KOPT-K1 (cell line): Measurements from ENCODE around the gene STX8.

Experiments used
- H3K27ac ChIP-seq: fragments of 200-600 bp; sonication (generic); 2 replicates; pipeline ENCODE4 v1.5.1; 2016; ENCODE audit warnings: antibody characterized with exemption, mild to moderate bottlenecking, low read depth, low read length; ENCODE audit not compliant: poor library complexity, severe bottlenecking
- H3K36me3 ChIP-seq: fragments of 200-600 bp; sonication (generic); 2 replicates; pipeline ENCODE4 v1.5.1; 2017; ENCODE audit warnings: antibody characterized with exemption, mild to moderate bottlenecking, low read length, moderate library complexity; ENCODE audit not compliant: insufficient read depth
- H3K9me3 ChIP-seq: fragments of 200-600 bp; sonication (generic); 2 replicates; pipeline ENCODE4 v1.5.1; 2017; ENCODE audit warnings: antibody characterized with exemption, low read length, mild to moderate bottlenecking; ENCODE audit not compliant: insufficient read depth, poor library complexity, severe bottlenecking

The STX8 gene

DNA sequence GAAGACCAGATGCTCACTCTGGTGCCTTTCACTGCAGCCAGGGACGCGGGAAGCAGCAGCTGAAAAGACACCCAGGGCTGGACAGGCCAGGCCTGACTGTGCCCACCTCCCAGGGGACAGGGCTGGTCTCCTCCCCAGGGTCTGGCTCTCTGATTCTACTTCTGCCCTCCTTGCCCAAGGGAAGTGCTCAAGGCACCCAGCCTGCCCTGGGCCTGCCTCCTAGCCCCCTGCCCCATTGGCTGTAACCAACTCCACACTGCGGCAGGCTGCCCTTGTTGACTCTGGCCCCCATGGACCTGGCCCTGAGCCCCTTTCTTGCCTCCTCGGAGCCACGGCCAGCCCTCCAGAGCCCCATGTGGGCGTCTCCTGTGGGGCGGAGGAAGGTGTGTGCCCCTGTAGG lies 341.9 kb downstream of the STX8 start:
- Histone ChIP-seq H3K9me3 (no peaks in the 10 kb centered on the region), H3K36me3 (no peaks in the 10 kb centered on the region), H3K27ac (no peak overlapping the region)

DNA sequence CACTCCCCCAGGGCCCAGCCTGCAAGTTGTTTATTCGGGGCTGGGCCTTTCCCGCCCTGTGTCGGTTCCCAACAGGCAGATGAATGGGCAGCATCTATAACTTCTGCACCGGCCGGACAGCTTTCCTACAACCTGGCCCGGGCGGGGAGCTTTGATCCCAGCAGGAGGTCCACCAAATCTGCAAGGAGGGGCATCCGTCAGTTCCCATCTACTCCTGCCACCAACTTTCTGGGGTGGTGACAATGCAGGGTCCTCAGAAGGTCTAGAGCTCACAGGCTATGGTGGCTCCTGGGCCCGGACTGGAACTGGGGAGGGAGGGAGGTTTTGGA lies 342.4 kb downstream of the STX8 start:
- H3K27ac ChIP-seq, result no peak overlapping the region
- H3K36me3 ChIP-seq, result no peaks in the 10 kb centered on the region
- H3K9me3 ChIP-seq, result no peaks in the 10 kb centered on the region

DNA sequence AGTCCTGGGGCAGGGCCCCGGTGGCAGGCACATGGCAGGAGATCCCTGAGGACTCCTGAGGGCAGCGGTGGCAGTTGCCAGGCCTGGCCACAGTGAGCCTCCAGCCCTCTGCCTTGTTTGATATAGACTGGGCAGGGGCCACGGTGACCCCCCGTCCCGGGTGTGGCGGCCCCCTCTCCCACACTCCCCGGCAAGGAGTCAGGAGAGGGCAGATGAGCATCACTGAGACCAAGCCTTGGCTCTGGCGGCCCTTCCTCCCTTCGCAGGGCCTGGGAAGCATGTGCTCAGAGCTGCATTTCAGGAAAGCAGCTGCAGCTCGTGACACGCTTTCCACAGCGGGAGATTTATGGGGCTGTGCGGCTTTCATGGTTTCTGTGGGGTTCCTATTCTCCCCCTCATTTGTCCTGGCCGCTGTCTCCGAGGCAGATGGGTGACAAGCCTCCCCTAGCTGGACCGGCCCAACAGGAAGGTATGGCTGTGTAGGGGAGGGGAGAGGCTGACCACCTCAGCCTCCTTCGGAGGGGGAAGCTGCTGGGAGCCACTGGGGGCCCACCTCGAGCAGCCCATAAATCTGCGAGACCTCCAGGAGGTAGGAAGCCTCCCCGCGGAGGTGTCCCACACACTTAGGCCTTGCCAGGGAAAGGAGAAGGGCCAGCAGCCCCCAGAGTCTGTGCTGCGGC lies 342.9 kb downstream of the STX8 start:
- no peak overlapping the region for H3K27ac ChIP-seq

DNA sequence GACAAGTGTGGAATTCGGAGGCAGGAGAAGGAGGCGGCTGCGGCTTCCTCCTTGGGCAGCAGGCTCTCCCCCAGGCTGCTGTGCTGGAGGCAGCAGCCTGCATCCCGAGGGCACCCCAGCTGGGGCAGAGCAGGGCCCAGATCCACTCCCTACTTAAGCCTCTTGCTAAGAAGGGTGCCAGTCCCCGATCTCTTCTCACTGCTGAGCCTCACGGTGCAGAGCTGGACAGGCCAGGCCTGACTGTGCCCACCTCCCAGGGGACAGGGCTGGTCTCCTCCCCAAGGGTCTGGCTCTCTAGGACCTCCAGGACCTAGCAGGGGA lies 343.5 kb downstream of the STX8 start:
- no peaks in the 10 kb centered on the region for H3K36me3 ChIP-seq
- H3K27ac ChIP-seq, result no peak overlapping the region
- H3K9me3 ChIP-seq, result no peaks in the 10 kb centered on the region

More for the DNA sequence above, 342.9 kb downstream of the STX8 start:
- Histone ChIP-seq H3K36me3 (no peaks in the 10 kb centered on the region), H3K9me3 (no peaks in the 10 kb centered on the region)

DNA sequence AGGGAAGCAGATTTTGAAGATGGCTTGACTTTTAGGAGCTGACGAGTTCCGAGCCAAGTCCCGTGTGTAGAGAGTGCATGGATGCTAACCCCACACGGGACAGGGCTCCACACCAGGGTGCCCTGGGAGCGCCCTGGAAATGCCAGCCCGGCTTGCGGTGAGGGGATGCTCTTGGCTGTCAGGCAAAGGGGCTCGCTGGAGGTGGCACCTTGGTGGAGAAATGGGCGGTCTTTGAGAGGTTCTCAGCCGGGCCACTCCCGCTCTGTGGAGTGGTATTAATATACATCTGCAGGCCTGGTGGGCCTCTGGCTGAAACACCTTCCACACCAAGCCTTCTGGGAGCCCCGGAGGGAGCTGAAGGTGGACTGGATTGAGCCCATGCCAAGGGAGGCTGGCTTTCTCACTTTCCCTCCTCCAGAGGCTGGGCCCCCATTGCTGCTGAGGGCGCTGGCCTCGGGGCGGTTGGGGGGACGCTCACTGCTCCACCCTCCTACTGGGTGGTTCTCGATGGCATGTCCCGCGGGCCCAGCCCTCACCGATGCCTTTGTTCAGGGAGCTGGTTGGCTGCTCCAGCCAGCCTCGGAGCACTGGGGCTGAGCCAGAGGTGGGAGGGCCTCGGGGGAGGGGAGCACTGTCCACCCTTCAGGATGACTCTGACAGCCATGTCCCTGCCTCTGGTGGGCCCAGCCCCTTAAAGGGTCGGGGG lies 344.0 kb downstream of the STX8 start:
- H3K9me3 ChIP-seq, result no peaks in the 10 kb centered on the region
- H3K27ac ChIP-seq, result no peak overlapping the region
- no peaks in the 10 kb centered on the region for H3K36me3 ChIP-seq

DNA sequence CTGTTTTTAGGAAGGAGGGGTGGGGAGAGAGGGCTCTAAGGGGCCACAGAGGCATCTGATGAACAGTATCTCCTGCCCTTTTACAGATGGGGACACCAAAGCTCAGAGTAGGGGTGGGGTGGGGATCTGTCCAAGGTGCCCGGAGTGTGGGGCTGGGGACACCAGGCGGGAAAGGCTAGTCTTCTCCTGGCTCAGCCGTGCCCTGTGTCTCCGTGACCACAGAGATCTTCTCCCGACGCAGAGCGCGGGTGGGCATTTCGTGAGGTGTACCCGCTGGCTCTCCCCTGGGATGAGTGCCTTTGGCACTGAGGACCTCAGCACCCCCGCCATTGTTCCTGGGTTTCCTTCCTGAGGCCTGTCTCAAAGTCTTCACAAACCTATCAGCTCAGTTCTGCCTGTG lies 344.8 kb downstream of the STX8 start:
- Histone ChIP-seq H3K27ac (no peak overlapping the region), H3K36me3 (no peaks in the 10 kb centered on the region), H3K9me3 (no peaks in the 10 kb centered on the region)

DNA sequence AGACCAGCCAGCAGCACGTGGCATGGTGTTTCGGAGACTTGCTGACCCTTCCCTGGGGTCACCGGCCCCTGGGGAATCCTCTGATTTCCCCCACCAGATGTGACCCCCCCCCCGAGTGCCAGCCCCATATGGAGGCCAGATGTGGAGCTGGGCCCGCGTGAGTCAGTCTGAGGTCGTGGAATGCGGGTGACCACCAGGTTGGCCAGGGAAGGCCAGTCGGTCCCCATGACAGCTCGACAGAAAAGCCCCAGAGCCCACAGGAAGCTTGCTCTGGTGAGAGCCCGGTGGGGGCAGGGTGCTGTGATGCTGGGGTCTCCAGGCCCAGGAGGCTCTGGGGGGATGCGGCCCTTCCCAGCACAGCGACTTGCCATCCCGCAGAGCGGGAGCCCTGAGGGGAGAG lies 345.3 kb downstream of the STX8 start:
- Histone ChIP-seq H3K9me3 (no peaks in the 10 kb centered on the region), H3K27ac (no peak overlapping the region), H3K36me3 (no peaks in the 10 kb centered on the region)

DNA sequence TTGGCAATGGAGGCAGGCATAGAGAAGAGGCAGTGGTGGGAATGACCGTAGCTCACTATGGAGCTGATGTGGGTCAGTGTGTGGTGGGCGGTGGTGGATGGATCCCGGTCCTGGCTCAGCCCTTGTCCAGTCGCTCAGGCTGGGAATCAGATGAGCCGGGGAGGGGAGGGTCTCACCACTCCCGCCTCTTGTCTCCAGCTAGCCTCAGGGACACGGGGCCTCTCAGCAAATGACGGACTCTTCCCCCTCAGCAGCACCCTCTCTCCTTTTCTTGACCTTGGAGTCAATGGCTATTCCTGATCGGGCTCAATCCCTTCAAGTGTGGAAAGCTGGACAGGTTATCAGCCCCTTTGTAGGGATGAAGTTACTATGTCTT lies 345.8 kb downstream of the STX8 start:
- Histone ChIP-seq H3K27ac (no peak overlapping the region), H3K36me3 (no peaks in the 10 kb centered on the region), H3K9me3 (no peaks in the 10 kb centered on the region)

DNA sequence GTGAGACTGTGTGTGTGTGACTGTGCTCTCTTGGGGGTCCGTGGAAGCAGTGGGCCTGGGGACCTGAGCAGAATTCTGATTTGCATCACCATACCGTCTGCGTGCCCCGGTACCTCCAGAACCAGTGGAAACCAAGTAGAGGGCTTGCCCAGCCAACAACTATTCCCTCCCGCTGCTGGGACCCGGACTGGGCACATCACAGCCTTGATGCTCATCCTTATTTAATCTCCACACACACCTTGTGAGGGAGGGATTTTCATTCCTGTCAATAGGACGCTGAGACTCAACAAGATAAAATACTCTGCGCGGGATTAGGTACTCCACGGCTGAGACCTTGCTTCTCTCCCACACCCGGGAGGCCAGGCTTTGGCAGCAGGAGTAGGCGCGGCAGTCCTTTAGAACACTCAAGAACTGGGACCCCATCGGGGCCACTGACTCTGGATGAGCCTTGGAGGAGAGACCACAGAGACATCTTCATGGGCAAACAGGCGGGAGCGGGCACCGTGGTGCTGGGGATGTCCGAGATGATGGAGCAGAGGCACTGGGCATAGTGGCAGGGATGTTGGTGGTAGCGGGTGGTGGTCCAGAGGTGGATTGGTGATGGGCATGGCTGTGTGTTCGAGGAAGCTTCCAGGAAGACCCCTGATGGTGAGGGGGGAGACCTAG lies 346.3 kb downstream of the STX8 start:
- H3K27ac ChIP-seq, result no peak overlapping the region

DNA sequence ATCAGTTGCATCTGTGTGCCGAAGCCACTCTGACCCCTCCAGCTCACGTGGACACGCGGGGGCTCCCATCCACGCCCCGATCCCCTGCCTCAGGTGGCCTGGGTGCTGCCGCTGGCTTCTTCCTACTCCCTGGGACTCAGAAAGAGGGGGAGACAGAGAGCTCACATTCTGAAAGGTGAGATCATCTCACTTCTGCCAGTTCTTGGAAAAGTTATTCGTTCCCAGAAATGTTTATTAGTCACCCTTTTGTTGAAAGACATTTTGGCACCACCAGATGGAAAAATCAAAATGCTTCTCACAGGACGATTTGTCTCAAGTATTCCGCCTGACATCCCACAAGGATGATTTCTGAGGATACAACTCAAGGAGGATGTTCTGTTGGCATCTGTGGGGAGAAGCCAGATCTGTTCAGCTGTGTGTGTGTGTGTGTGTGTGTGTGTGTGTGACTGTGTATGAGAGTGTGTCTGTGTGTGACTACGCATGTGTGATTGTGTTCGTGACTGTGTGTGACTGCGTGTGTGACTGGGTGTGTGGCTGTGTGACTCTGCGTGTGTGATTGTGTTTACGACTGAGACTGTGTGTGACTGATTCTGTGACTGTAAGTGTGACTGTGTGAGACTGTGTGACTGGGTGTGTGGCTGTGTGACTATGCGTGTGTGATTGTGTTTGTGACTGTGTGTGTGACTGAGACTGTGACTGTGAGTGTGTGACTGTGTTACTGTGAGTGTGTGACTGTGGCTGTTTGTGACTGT lies 347.0 kb downstream of the STX8 start:
- H3K27ac ChIP-seq, result no peak overlapping the region
- H3K9me3 ChIP-seq, result no peaks in the 10 kb centered on the region
- H3K36me3 ChIP-seq, result no peaks in the 10 kb centered on the region

More for the DNA sequence above, 346.3 kb downstream of the STX8 start:
- no peaks in the 10 kb centered on the region for H3K9me3 ChIP-seq
- H3K36me3 ChIP-seq, result no peaks in the 10 kb centered on the region

DNA sequence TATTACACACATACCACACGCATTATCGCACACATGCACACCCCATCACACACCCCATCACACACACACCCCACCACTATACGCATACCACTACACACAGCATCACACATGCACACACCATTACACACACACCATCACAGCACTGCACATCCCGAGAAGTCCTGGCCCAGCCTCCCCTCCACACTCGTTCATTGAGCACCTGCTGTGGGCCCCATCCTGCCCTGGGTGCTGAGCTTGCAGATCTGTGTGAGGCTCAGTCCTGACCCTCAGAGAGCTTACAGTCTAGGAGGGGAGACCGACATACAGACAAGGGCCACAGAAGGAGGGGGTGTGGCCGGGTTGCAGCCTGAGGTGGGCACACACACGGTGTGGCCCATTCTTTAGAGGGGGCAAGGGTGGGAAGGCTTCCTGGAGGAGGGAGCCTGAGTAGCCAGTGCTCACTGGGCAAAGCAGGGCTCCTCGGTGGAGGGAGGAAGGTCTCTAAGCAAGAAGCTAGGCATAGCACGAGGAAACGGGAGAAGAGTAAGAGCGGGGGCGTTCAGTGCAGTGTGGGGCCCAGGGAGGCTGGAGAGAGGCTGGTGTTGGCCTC lies 347.7 kb downstream of the STX8 start:
- no peaks in the 10 kb centered on the region for H3K9me3 ChIP-seq
- no peak overlapping the region for H3K27ac ChIP-seq
- no peaks in the 10 kb centered on the region for H3K36me3 ChIP-seq

DNA sequence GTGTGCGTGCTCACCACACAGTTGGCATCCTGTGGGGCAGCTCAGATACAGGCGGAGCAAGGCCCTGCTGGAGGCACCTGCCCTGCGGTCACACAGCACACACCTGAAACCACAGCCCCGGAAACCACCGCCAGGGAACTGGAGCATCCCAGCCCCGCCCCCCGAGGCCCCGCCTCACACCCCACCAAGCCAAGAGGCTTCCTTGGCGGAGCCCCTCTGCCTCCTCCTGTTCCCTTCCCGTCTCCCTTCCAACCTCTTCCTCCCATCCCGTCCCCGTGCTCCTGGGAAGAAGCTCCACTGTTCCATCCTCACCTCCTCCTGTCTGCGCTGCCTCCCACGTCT lies 348.9 kb downstream of the STX8 start:
- no peak overlapping the region for H3K27ac ChIP-seq
- no peaks in the 10 kb centered on the region for H3K9me3 ChIP-seq
- H3K36me3 ChIP-seq, result no peaks in the 10 kb centered on the region

DNA sequence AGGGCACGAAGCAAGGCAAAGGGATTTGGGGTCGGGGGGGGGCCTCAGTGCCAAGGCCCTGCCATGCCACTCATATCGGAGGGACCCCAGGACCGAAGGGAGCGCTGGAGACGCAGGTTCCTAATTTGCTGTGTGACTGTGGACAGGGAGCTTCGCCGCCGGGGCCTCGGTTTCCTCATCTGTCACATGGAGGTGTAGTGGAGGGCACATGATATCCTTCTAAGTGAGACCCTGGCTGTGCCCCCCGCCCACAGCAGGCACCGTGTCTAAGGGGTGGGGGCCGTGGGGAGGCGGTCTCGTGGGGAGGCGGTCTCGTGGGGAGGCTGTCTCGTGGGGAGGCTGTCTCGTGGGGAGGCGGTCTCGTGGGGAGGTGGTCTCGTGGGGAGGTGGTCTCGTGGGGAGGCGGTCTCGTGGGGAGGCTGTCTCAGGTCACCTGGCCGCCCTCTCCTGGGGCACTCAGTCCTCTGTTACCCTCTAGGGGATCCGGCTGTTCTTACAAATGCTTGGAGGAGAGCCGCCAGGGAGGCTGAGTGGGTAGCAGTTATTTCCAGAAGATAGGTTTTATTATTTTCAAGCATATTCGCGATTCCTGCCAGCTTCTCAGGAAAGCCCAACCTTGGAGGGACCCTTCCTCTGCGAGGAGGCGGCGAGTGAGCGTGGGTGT lies 349.4 kb downstream of the STX8 start:
- H3K36me3 ChIP-seq, result no peaks in the 10 kb centered on the region

DNA sequence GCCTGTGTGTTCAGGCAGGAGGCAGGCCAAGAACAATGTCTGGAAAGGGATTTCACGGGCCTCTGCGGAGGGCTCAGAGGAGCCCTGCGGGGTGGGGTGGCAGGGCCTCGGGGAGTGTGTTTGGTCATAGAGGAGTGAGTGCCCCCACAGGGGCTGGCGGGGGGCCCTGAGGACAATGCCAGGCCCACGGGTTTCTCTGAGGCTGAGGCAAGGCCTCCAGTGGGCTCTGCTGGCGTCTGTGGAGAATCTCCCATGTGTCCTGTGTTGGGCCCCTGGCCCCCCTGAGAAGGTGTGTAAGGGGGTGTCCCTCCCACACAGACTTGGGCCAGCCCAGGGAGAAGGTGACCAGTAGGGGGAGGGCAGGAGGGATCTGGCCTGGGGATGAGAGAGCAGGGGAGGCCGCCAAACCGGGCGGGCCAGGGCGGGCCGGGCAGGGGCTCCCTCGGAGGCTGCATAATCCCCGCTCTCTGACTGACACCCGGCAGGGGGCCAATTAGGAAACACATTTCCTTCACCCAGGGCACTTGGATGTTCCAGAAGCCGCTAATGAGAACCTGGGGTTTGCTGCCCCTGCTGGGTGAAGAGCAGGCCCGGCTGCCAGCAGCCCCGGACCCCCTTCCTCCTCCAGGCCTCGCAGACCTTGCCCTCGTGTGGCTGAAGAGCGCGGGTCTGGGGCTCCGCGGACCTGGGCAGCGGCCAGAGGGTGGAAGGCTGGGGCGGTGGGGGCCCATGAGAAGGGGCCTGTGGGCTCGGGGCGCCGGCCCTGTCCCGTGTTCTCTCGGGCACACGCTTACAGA lies 350.1 kb downstream of the STX8 start:
- Histone ChIP-seq H3K36me3 (no peaks in the 10 kb centered on the region), H3K27ac (no peak overlapping the region), H3K9me3 (no peaks in the 10 kb centered on the region)

More for the DNA sequence above, 349.4 kb downstream of the STX8 start:
- Histone ChIP-seq H3K9me3 (no peaks in the 10 kb centered on the region), H3K27ac (no peak overlapping the region)
